ENCODE measurements around the gene IL17C. TPM values are rescaled to one million over a fixed set of nuclear protein-coding genes. Genes with fewer than 3 reads are reported as not detected.
A peak's percentile ranks its signal among the peaks of the same experiment; 100 is the strongest.

IL17C gene
- total and polyA plus RNA-seq, 2 of the 8 experiments (the other 6 are each of a cell fraction or from before 2014, with no cell fraction given): 1.1 to 1.9 TPM

- TF ChIP-seq RAD21 (IDR thresholded peaks at IDR 0.05 in 1 of 2, conservative IDR thresholded peaks at IDR 0.05 in 1 of 2; ENCODE audit: low read depth in 2 of 2, low read length in 2 of 2) (peak; percentile 49 to 59; a peak in 3 of 4 replicates), POLR2A (IDR thresholded peaks at IDR 0.05; ENCODE audit: control extremely low read depth in 1 of 2, low read depth in 2 of 2, low read length in 2 of 2) (no peak), EGR1 (IDR thresholded peaks at IDR 0.05; ENCODE audit: borderline replicate concordance, low read depth, low read length) (no peak)
These were observed 4.7 kb upstream of the IL17C start (continued) for GRCh38 chr16:88633684-88634140.

All from H1 (cell line).